Retinal pigment epithelial cell (primary cell): Measurements from ENCODE around the gene LCN10.
"Not testable (repeated sequence)": the region's sequence is repeated elsewhere in the genome, so short reads cannot be mapped to it uniquely, and the experiment has no call there.

Experiments used
- DNase-seq: peaks from one replicate; pipeline ENCODE4 v3.0.0-alpha.2; 2010; ENCODE audit warnings: low read depth
- H3K4me3 ChIP-seq: 2 replicates; pipeline ENCODE4 v1.5.1; 2011; ENCODE audit warnings: mild to moderate bottlenecking, low read length, control low read depth, moderate library complexity
- CTCF ChIP-seq: conservative IDR thresholded peaks from 2 replicates; pipeline ENCODE4 v1.5.1; 2011; ENCODE audit warnings: low read depth, low read length, control low read depth, inconsistent platforms

LCN10 gene

GRCh38 chr9:136776947-136777346 lies 34.2 kb upstream of the LCN10 start:
- TF ChIP-seq CTCF: no peak
- no peak for DNase-seq
- H3K4me3 ChIP-seq: no peak overlapping the region

- TF ChIP-seq CTCF: no peak
- DNase-seq: no peak
- no peak overlapping the region for H3K4me3 ChIP-seq
These were observed 32.5 kb upstream of the LCN10 start for GRCh38 chr9:136775191-136775590.

GRCh38 chr9:136774416-136775045 lies 31.8 kb upstream of the LCN10 start:
- DNase-seq: no peak
- H3K4me3 ChIP-seq: no peak overlapping the region
- TF ChIP-seq CTCF: no peak

- TF ChIP-seq CTCF: no peak
- no peak overlapping the region for H3K4me3 ChIP-seq
- no peak for DNase-seq
These were observed 30.8 kb upstream of the LCN10 start for GRCh38 chr9:136773386-136774044.

- no peak for DNase-seq
- no peak overlapping the region for H3K4me3 ChIP-seq
- TF ChIP-seq CTCF: no peak
These were observed 29.2 kb upstream of the LCN10 start for GRCh38 chr9:136771907-136772415.

- H3K4me3 ChIP-seq: no peak overlapping the region
- no peak for DNase-seq
- TF ChIP-seq CTCF: peak; percentile 62
These were observed 27.0 kb upstream of the LCN10 start for GRCh38 chr9:136769710-136770191.

- H3K4me3 ChIP-seq, DNase-seq: not testable (repeated sequence)
- peak; percentile 52 for TF ChIP-seq CTCF
These were observed 23.8 kb upstream of the LCN10 start for GRCh38 chr9:136766410-136767120.

- not testable (repeated sequence) for H3K4me3 ChIP-seq, DNase-seq
These were observed 23.1 kb upstream of the LCN10 start for GRCh38 chr9:136765745-136766409.
